KOPT-K1 (cell line): ENCODE measurements around the gene UBXN7.
"Not testable (repeated sequence)": the region's sequence is repeated elsewhere in the genome, so short reads cannot be mapped to it uniquely, and the experiment has no call there.

ENCODE experiments used
- H3K27ac ChIP-seq: fragments of 200-600 bp; sonication (generic); 2 replicates; pipeline ENCODE4 v1.5.1; 2016; ENCODE audit warnings: antibody characterized with exemption, mild to moderate bottlenecking, low read depth, low read length; ENCODE audit not compliant: poor library complexity, severe bottlenecking
- H3K36me3 ChIP-seq: fragments of 200-600 bp; sonication (generic); 2 replicates; pipeline ENCODE4 v1.5.1; 2017; ENCODE audit warnings: antibody characterized with exemption, mild to moderate bottlenecking, low read length, moderate library complexity; ENCODE audit not compliant: insufficient read depth
- H3K9me3 ChIP-seq: fragments of 200-600 bp; sonication (generic); 2 replicates; pipeline ENCODE4 v1.5.1; 2017; ENCODE audit warnings: antibody characterized with exemption, low read length, mild to moderate bottlenecking; ENCODE audit not compliant: insufficient read depth, poor library complexity, severe bottlenecking

Gene UBXN7, protein sequence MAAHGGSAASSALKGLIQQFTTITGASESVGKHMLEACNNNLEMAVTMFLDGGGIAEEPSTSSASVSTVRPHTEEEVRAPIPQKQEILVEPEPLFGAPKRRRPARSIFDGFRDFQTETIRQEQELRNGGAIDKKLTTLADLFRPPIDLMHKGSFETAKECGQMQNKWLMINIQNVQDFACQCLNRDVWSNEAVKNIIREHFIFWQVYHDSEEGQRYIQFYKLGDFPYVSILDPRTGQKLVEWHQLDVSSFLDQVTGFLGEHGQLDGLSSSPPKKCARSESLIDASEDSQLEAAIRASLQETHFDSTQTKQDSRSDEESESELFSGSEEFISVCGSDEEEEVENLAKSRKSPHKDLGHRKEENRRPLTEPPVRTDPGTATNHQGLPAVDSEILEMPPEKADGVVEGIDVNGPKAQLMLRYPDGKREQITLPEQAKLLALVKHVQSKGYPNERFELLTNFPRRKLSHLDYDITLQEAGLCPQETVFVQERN

DNA sequence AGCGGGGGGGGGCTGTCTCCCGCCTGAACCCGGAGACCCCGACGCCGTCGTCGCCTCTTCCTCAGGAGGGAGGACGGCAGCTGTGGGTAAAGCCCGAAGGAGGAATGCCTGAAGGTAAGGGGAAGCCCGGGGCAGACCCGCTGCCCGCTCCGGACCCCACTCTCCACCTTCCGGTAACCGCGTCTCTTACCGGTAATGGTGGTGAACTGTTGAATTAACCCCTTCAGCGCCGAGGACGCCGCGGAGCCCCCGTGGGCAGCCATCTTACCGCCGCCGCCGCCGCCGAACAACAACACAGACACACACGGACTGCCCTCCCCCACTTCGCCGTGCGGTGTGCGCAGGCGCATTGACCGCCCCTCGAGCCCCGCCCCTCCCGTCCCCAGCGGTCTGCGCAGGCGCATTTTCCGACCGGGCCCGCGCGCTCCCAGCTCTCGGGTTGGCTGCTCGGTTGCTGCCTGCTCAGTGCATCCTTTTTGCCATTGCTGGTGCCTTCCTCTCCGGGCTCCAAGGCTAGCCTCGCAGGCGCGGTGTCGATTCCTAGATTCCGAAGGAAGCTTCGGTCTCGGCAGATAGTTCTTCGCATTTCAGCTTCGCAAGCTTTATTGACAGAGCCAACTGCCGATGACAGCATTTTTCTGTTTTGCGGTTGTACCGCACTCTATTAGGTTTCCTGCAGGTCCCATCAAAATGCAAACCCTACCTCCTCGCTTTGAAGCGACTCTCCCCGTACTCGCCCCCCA, at the start of gene UBXN7:
Gene UBXN7 (minus strand): TSS at position 291 of the 743 bp plus-strand sequence. CDS start 28 bp downstream, at position 263.
- peaks cover 9% of the 10 kb centered on the region for H3K36me3 ChIP-seq
- H3K27ac ChIP-seq = peak within 1 kb of the TSS; percentile 66
- no peaks in the 10 kb centered on the region for H3K9me3 ChIP-seq

DNA sequence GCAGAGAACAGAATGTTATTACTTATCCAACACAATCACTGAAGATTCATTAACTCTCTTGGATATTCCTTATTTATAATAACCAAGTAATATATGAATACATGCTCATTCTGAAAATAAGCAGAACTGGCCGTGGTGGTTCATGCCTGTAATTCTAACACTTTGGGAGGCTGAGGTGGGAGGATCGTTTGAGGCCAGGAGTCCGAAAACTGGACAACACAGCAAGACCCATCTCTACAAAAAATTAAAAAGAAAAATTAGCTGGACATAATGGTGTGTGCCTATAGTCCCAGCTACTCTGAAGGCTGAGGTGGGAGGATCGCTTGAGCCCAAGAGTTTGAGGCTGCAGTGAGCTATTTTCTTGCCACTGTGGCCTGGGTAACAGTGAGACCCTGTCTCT, 45.5 kb upstream of the UBXN7 start:
- H3K36me3 ChIP-seq = peaks cover 96% of the 10 kb centered on the region
- no peaks in the 10 kb centered on the region for H3K9me3 ChIP-seq
- H3K27ac ChIP-seq = no peak overlapping the region

DNA sequence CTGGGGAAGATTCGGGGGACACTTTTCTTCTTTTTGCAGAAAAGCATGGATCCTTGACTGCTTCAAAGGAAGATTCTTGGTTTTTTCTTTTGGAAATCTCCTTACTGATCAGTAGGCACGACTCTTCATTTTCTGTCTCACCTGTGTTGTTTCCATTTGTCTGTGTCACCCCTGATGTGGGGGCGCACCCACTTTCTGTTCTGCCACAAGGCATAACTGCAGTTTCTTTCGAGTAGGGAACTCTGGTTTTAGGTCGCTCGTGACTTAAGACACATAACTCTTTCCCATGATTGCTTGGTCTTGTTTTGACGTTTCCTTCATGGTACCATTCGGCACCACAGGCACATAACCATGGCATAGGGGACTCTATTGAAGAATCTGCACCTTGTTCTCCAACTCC, 40.1 kb upstream of the UBXN7 start:
- no peak overlapping the region for H3K27ac ChIP-seq
- no peaks in the 10 kb centered on the region for H3K9me3 ChIP-seq
- H3K36me3 ChIP-seq = peaks cover 97% of the 10 kb centered on the region

DNA sequence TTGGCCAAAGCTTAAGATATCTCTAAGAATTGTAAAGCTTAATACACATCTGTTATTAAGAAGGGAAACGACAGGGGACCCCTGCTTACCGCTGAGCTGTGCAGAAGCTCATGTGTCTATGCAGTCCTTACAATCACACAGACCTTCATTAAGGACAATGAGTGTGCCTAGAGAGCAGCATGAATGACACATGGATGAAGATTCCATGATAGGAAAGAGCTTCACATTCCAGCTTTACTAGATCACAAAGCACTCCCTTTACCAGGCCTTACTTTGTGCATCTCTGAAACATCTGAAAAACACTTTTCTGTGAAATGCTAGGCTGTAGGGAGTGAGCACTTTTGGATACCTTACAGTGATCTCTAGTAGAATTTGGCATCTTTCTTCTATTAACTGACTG, 39.3 kb upstream of the UBXN7 start:
- H3K9me3 ChIP-seq = no peaks in the 10 kb centered on the region
- H3K27ac ChIP-seq = no peak overlapping the region
- peaks cover 94% of the 10 kb centered on the region for H3K36me3 ChIP-seq

DNA sequence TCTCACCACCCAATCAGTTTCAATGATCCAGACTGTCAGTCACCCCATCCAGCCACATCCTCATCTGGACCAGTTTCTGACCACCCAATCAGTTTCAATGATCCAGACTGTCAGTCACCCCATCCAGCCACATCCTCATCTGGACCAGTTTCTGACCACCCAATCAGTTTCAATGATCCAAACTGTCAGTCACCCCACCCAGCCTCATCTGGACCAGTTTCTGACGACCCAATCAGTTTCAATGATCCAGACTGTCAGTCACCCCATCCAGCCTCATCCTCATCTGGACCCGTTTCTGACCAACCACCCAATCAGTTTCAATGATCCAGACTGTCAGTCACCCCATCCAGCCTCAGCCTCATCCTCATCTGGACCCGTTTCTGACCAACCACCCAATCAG, 38.0 kb upstream of the UBXN7 start:
- peaks cover 81% of the 10 kb centered on the region for H3K36me3 ChIP-seq
- not testable (repeated sequence) for H3K9me3 ChIP-seq, H3K27ac ChIP-seq

DNA sequence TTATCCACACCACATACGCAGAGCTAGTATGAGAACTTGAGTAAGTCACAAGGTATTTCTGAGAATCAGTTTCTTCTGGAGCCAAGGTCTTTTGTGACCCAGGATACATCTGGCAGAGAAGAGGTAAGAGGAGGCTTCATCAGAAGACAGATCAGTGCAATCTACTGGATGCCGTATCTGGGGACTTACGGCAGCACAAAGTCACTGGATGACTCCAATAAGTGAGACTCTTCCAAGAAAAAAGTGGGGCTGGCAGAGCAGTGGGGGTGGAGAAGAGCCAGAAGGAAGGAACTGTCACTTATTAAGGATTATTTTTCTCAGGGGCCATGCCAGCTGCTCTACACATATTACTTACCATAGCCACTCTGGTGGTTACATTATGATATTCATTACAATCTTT, 31.6 kb upstream of the UBXN7 start:
- H3K36me3 ChIP-seq = peaks cover 19% of the 10 kb centered on the region
- no peak overlapping the region for H3K27ac ChIP-seq
- H3K9me3 ChIP-seq = no peaks in the 10 kb centered on the region

DNA sequence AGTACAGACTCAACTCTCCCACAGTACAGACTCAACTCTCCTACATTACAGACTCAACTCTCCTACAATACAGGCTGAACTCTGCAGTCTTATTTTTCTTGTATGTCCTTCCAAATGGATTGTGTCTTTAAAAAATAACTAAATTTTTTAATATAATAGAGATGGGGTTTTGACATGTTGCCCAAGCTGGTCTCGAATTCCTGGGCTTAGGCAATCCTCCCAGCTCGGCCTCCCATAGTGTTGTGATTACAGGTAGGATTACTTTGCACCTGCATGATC, 31.2 kb upstream of the UBXN7 start:
- Histone ChIP-seq H3K36me3 (peaks cover 15% of the 10 kb centered on the region), H3K9me3 (no peaks in the 10 kb centered on the region), H3K27ac (no peak overlapping the region)

DNA sequence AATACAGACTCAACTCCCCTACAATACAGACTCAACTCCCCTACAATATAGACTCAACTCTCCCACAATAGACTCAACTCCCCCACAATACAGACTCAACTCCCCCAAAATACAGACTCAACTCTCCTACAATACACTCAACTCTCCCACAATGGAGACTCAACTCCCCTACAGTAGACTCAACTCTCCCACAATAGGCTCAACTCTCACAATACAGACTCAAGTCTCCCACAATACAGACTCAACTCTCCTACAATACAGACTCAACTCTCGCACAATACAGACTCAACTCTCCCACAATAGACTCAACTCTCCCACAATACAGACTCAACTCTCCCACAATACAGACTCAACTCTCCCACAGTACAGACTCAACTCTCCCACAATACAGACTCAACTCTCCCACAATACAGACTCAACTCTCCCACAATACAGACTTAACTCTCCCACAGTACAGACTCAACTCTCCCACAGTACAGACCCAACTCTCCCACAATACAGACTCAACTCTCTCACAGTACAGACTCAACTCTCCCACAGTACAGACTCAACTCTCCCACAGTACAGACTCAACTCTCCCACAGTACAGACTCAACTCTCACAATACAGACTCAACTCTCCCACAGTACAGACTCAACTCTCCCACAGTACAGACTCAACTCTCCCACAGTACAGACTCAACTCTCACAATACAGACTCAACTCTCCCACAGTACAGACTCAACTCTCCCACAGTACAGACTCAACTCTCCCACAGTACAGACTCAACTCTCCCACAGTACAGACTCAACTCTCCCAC, 30.7 kb upstream of the UBXN7 start:
- H3K36me3 ChIP-seq, H3K27ac ChIP-seq, H3K9me3 ChIP-seq: not testable (repeated sequence)

DNA sequence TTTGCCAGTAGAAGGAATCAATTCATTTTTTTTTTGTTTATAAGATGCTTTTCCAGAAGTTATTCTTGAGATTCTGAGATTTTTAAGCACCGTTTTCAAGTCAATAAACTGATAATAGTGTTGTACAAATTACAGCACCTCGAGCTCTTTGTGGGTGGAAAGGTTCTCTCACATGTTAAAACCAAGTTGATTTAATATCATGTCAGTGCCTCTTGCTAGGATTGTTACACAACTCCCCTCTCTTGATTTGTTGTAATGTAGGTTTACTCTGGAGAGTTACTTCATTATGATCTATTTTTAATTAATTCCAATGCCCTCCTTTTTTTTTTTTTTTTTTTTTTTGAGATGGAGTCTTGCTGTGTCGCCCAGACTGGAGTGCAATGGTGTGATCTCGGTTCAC, 25.8 kb upstream of the UBXN7 start:
- Histone ChIP-seq H3K27ac (no peak overlapping the region), H3K9me3 (no peaks in the 10 kb centered on the region), H3K36me3 (no peaks in the 10 kb centered on the region)

DNA sequence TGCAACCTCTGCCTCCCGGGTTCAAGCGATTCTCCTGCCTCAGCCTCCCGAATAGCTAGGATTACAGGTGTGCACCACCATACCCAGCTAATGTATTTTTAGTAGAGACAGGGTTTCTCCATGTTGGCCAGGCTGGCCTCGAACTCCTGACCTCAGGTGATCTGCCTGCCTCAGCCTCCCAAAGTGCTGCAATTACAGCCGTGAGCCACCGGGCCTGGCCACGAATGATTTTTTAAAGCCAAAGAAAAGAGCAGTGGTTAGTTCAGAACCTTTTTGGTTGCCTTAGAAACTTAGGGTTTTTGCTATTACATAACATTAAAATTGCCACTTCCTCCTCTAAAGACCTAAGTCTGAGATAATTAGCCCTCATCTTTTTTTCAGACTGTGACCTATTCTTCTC, 25.2 kb upstream of the UBXN7 start:
- not testable (repeated sequence) for H3K36me3 ChIP-seq, H3K9me3 ChIP-seq, H3K27ac ChIP-seq

DNA sequence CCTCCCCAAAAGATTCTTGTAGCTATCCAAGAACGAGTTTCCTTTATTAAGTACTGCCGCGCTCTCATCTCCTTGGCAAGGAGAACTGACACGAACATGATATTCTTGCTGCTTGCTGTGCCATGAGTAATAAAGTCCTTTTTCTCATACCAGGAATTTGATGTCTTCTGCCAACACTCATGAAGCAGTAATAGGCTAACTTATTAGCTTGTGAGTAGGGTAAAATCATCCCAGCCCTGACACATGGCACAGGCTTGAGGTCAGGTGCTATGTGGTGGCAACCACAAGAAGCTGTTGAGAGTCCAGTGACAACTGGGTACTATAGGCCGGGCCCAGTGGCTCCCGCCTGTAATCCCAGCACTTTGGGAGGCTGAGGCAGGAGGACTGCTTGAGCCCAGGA, 22.7 kb upstream of the UBXN7 start:
- H3K9me3 ChIP-seq = no peaks in the 10 kb centered on the region
- H3K36me3 ChIP-seq = no peaks in the 10 kb centered on the region
- no peak overlapping the region for H3K27ac ChIP-seq

DNA sequence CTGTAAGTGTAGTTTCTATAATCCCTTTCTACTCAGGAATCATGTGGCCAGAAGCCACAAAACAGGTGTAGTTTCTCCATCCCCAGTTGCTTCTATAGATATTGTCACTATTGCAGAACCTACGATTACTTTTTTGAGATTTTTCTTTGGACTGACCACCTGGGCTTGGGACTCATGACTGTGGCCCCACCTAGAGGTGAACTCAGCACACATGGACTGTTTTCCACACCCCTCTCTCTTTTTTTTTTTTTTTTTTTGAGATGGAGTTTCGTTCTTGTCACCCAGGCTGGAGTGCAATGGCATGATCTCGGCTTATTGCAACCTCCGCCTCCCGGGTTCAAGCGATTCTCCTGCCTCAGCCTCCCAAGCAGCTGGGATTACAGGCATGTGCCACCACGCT, 13.2 kb upstream of the UBXN7 start:
- H3K9me3 ChIP-seq, H3K36me3 ChIP-seq, H3K27ac ChIP-seq: not testable (repeated sequence)

DNA sequence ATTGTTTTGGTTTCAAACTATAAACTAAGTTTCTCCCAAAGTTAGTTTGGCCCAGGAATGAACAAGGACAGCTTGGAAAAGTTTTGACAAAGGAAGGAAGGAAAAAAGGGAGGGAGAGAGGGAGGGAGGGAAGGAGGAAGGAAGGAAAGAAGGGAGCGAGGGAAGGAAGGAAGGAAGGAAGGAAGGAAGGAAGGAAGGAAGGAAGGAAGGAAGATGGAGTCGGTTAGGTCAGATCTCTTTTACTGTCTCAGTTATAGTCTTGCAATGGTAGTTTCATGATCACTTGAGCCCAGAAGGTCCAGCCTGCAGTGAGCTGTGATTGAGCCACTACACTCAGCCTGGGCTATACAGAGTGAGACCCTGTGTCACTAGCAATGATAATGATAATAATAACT, 12.3 kb upstream of the UBXN7 start:
- no peak overlapping the region for H3K27ac ChIP-seq
- H3K9me3 ChIP-seq = no peaks in the 10 kb centered on the region
- no peaks in the 10 kb centered on the region for H3K36me3 ChIP-seq

DNA sequence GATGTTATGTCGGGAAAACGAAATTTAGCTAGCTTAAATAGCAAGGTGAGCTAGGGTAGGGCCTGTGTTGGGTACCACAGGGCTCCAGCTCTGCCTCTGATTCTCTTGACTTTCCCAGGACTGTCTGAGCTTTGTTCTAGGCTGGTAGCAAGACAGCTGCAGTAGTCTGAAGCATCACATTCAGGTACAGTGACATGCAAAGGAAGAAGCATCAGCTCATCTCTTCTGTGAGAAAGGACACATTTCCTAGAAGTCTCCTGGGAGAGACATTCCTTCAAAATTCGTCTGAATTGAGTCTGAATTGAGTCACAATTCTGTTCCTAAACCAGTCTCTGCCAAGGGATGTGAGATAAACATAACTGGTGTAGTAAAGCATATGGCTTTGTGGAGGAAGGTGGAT, 8.5 kb upstream of the UBXN7 start:
- Histone ChIP-seq H3K9me3 (no peaks in the 10 kb centered on the region), H3K36me3 (no peaks in the 10 kb centered on the region), H3K27ac (no peak overlapping the region)

DNA sequence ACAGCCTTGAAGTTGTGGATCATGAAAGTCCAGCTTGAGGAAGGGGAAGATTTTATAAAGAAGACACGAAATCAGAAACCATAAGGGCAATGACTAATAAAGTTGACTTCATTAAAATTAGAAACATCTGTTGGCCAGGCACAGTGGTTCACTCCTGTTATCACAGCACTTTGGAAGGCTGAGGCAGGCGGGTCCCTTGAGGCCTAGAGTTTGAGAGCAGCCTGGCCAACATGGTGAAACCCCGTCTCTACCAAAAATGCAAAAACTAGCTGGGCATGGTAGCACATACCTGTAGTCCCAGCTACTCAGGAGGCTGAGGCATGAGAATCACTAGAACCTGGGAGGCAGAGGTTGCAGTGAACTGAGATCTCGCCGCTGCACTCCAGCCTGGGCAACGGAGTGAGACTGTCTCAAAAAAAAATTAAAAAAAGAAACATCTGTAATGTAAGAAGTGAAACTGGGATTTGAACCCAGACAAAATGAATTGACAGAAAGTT, 7.9 kb upstream of the UBXN7 start:
- no peaks in the 10 kb centered on the region for H3K9me3 ChIP-seq
- no peak overlapping the region for H3K27ac ChIP-seq
- H3K36me3 ChIP-seq = no peaks in the 10 kb centered on the region
